GM18499 (cell line): ENCODE results near the gene AKR1C2.

ENCODE experiments used
- ATAC-seq: cut with Tn5 transposase; IDR thresholded peaks from one replicate; pipeline ENCODE4 v1.9.1; 2021; ENCODE audit warnings: moderate number of reproducible peaks; ENCODE audit not compliant: insufficient read depth, unreplicated experiment

The AKR1C2 gene

DNA sequence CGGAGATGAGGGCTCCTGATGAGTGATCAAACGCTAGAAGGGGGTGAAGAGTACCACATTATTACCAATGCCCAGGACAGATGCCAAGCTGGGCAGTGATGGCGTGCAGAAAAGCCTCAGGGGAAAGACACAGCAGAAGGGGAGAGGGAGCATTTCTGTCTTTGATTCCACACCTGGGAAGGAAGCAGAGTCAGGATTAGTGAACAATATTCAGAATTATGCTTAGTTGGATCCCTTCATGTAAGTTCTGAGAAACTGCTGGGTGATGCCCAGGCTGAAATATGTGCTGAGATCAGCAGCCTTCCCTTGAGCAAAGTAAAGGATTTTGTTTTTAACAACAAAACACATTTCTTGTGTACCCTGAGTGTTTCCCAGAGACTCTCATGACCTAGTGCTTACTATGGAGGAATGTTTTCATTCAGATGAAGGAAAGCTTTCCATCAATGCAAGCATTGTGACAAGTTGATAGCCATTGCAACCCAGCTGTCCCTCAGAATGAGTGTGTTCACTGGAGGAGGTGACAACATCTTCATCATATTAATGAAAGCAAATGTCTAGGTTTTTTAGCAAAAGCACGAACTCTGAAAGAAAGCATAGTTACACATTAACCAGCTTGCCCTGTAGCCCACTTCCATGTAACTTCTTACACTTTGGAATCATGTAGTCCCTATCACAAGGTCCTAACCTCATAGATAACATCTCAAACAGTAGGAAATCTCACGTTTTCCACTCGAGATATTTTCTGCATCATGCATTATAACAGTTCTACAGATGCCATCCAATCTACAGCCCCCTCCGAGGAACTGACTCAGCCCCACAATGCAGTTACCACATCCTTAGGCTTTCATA, 64.2 kb downstream of the AKR1C2 start:
- no peak for ATAC-seq
